Endothelial cell of umbilical vein (primary cell): ENCODE results near the gene COX4I1. TPM values are rescaled to one million over a fixed set of nuclear protein-coding genes. Genes with fewer than 3 reads are reported as not detected.

Experiments used
- BruUV-seq: library from RNA; stranded (reverse); fragments of 400-500 nt; replicated peaks from 2 replicates; lab custom pipeline; 2021; lab: Mats Ljungman, UMichigan
- CTCF ChIA-PET: fragments of 300-600, 350-600 bp; sonication (Branson Sonifier 250); formaldehyde crosslinking; loops from one replicate; lab custom pipeline; 2021; ENCODE audit warnings: antibody characterized with exemption, inconsistent platforms; lab: Charles Lee
- POLR2A ChIA-PET: fragments of 300-600, 350-600 bp; sonication (Branson Sonifier 250); formaldehyde crosslinking; loops from one replicate; lab custom pipeline; 2021; ENCODE audit warnings: antibody characterized with exemption, inconsistent platforms; lab: Charles Lee
- DNase-seq: peaks from one replicate; pipeline ENCODE4 v3.0.0-alpha.2; 2011; ENCODE audit warnings: low read depth, low spot score
- FAIRE-seq: peaks from 2 replicates; lab custom pipeline; 2011; peaks lifted over from hg19 to GRCh38; lab: Jason Lieb, UNC
- H2AFZ ChIP-seq: 2 replicates; pipeline ENCODE4 v1.6.0; 2012; ENCODE audit warnings: low read depth, low read length, control low read depth, inconsistent platforms
- H3K27ac ChIP-seq: 2 replicates; pipeline ENCODE4 v1.5.1; 2011; ENCODE audit warnings: low read depth, mild to moderate bottlenecking, control low read depth, low read length, moderate library complexity; ENCODE audit not compliant: insufficient read depth
- H3K27me3 ChIP-seq, 2 experiments: 2 replicates each; pipeline versions ENCODE4 v1.6.0 to v1.6.1; 2011; ENCODE audit warnings: low read length in 2 of 2, mixed read lengths in 1 of 2; ENCODE audit not compliant: control insufficient read depth in 2 of 2, insufficient read depth in 2 of 2
- H3K36me3 ChIP-seq, 2 experiments: 2 replicates in 1 of 2; 3 replicates in 1 of 2; pipeline ENCODE4 v1.5.1; 2011; ENCODE audit warnings: low read length in 2 of 2, mild to moderate bottlenecking in 1 of 2, moderate library complexity in 1 of 2; ENCODE audit not compliant: control insufficient read depth in 2 of 2, insufficient read depth in 2 of 2; ENCODE audit errors: extremely low read depth in 1 of 2
- H3K4me1 ChIP-seq: 3 replicates; pipeline ENCODE4 v1.5.1; 2011; ENCODE audit warnings: mild to moderate bottlenecking, low read length; ENCODE audit not compliant: control insufficient read depth, insufficient read depth; ENCODE audit errors: extremely low read depth
- H3K4me2 ChIP-seq: 2 replicates; pipeline ENCODE4 v1.6.1; 2011; ENCODE audit warnings: low read length, control low read depth, mixed read lengths; ENCODE audit not compliant: insufficient read depth
- H3K4me3 ChIP-seq, 3 experiments: fragments of 200-600 bp in 1 of 3; sonication (generic), shearing (Covaris generic) in 1 of 3; replicated peaks in 1 of 3; 2 replicates each; pipeline ENCODE4 v1.5.1; 2011 to 2016; ENCODE audit warnings: control low read depth in 3 of 3, low read length in 3 of 3, mild to moderate bottlenecking in 2 of 3, inconsistent platforms in 1 of 3, low read depth in 1 of 3, moderate library complexity in 1 of 3; ENCODE audit not compliant: insufficient read depth in 1 of 3
- H3K79me2 ChIP-seq: 2 replicates; pipeline ENCODE4 v1.6.0; 2012; ENCODE audit warnings: low read length, inconsistent platforms; ENCODE audit not compliant: control insufficient read depth, insufficient read depth
- H3K9ac ChIP-seq: replicated peaks from 2 replicates; pipeline ENCODE3; 2011; ENCODE audit warnings: low read length, control low read depth; ENCODE audit not compliant: insufficient read depth; ENCODE audit errors: extremely low read depth
- H3K9me1 ChIP-seq: replicated peaks from 3 replicates; pipeline ENCODE4 v1.6.0; 2011; ENCODE audit warnings: mild to moderate bottlenecking, low read length; ENCODE audit not compliant: control insufficient read depth, insufficient read depth; ENCODE audit errors: extremely low read depth
- H3K9me3 ChIP-seq: replicated peaks from 2 replicates; pipeline ENCODE4 v1.5.1; 2012; ENCODE audit warnings: low read length, inconsistent platforms; ENCODE audit not compliant: control insufficient read depth, insufficient read depth
- H4K20me1 ChIP-seq: replicated peaks from 2 replicates; pipeline ENCODE3; 2011; ENCODE audit warnings: mild to moderate bottlenecking, low read length; ENCODE audit not compliant: control insufficient read depth, insufficient read depth; ENCODE audit errors: extremely low read depth
- CTCF ChIP-seq, 2 donors: IDR thresholded peaks; 1 replicate in 1 of 2; 2 replicates in 1 of 2; pipeline ENCODE4 v1.5.1; 2011; ENCODE audit warnings: low read length in 2 of 2, mild to moderate bottlenecking in 2 of 2, moderate library complexity in 2 of 2, control low read depth in 1 of 2, inconsistent platforms in 1 of 2, low read depth in 1 of 2; ENCODE audit not compliant: insufficient read depth in 1 of 2; ENCODE audit errors: extremely low read depth in 1 of 2
- FOS ChIP-seq: IDR thresholded peaks from 2 replicates; pipeline ENCODE4 v1.6.1; 2011; ENCODE audit warnings: mild to moderate bottlenecking, low read length, moderate library complexity, borderline replicate concordance; ENCODE audit not compliant: insufficient read depth
- GATA2 ChIP-seq: IDR thresholded peaks from 2 replicates; pipeline ENCODE4 v1.7.0; 2011; ENCODE audit warnings: low read depth, mild to moderate bottlenecking, moderate library complexity, mixed read lengths, low read length; ENCODE audit not compliant: insufficient read length, insufficient read depth
- MYC ChIP-seq: IDR thresholded peaks from one replicate; pipeline ENCODE4 v1.6.1; 2011; ENCODE audit warnings: mild to moderate bottlenecking, low read depth, low read length
- dilution Hi-C: fragments of 300-500 bp; cut with MboI; formaldehyde crosslinking; loops from one replicate; pipeline ENCODE4 v1.15.0; 2019; ENCODE audit warnings: low sequenced_read_pairs; ENCODE audit not compliant: extremely low pct_ligation_motif_present
- intact Hi-C: fragments of 100-400 bp; cut with micrococcal nuclease; formaldehyde crosslinking; loops from one replicate; pipeline ENCODE4 v1.10.0; 2022
- polyA plus RNA-seq, 4 experiments: library from polyadenylated mRNA; depleted of rRNA in 3 of 4; stranded (reverse) in 3 of 4; unstranded in 1 of 4; fragments of >200 nt; gene quantifications; 2 replicates each; pipeline versions ENCODE4 v1.2.1 to v1.2.3, GENCODE V29; 2011 to 2012; ENCODE audit warnings: missing spikeins in 1 of 4
- total RNA-seq: library from RNA; stranded (reverse); gene quantifications from 2 replicates; pipeline ENCODE4 v1.2.3, GENCODE V29; 2021
- TF ChIP-seq, protein P1 (sequence below): IDR thresholded peaks from 2 replicates; pipeline ENCODE4 v1.6.1; 2011; ENCODE audit not compliant: insufficient read depth, insufficient read length

COX4I1 gene
- total and polyA plus RNA-seq, 2 donors (not counting 3 experiments of a cell fraction or from before 2014, with no cell fraction given) = 560 to 953 TPM

DNA sequence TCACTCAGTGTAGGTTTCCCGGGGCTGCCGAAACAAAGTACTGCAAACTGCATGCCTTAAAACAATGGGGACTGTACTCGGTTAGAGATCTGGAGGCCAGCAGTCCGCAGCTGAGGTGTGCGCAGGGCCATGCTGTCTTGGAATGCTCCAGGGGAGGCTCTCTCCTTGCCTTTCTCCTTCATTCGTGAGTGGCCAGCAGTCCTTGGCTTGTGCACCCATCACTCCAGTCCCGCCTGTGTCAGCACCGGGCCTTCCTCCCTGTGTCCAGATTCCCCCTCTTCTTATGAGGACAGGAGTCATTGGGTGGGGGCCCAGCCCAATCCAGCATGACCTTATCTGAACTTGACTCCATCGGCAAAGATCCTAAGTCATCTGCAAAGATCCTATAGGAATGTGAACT is 43.4 kb downstream of the COX4I1 start:
- CTCF ChIA-PET = no interaction called here
- DNase-seq = no peak
- H3K4me1 ChIP-seq = no peaks in the 10 kb centered on the region
- BruUV-seq = no TSS peak
- H4K20me1 ChIP-seq = no peaks in the 10 kb centered on the region
- FAIRE-seq = no peak
- no peaks in the 10 kb centered on the region for H3K9me3 ChIP-seq
- intact Hi-C loops (no loop called here), dilution Hi-C loops (no loop called here)
- POLR2A ChIA-PET = no interaction called here
- no peak for TF ChIP-seq MYC
- TF ChIP-seq, protein P1, sequence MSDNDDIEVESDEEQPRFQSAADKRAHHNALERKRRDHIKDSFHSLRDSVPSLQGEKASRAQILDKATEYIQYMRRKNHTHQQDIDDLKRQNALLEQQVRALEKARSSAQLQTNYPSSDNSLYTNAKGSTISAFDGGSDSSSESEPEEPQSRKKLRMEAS = no peak
- TF ChIP-seq CTCF (IDR thresholded peaks at IDR 0.05; ENCODE audit: extremely low read depth in 1 of 2, insufficient read depth in 1 of 2, low read depth in 1 of 2, low read length in 2 of 2) = no peak
- TF ChIP-seq FOS = no peak
- no peak for TF ChIP-seq GATA2
- H3K9ac ChIP-seq = no peak overlapping the region
- H3K9me1 ChIP-seq = no peaks in the 10 kb centered on the region
- H3K79me2 ChIP-seq = no peaks in the 10 kb centered on the region
- no peaks in the 10 kb centered on the region for H3K27me3 ChIP-seq
- no peak overlapping the region for H2AFZ ChIP-seq
- H3K4me3 ChIP-seq = no peak overlapping the region
- H3K27ac ChIP-seq = no peak overlapping the region
- no peaks in the 10 kb centered on the region for H3K36me3 ChIP-seq
- H3K4me2 ChIP-seq = no peak overlapping the region
